Left forelimb (tissue), 1 donor: ENCODE measurements around the gene CACNA1H.
"Not testable (repeated sequence)": the region's sequence is repeated elsewhere in the genome, so short reads cannot be mapped to it uniquely, and the experiment has no call there.

ENCODE experiments used
- DNase-seq: peaks from one replicate; pipeline ENCODE4 v3.0.0-alpha.2; 2018; ENCODE audit warnings: low spot score

The CACNA1H gene

DNA sequence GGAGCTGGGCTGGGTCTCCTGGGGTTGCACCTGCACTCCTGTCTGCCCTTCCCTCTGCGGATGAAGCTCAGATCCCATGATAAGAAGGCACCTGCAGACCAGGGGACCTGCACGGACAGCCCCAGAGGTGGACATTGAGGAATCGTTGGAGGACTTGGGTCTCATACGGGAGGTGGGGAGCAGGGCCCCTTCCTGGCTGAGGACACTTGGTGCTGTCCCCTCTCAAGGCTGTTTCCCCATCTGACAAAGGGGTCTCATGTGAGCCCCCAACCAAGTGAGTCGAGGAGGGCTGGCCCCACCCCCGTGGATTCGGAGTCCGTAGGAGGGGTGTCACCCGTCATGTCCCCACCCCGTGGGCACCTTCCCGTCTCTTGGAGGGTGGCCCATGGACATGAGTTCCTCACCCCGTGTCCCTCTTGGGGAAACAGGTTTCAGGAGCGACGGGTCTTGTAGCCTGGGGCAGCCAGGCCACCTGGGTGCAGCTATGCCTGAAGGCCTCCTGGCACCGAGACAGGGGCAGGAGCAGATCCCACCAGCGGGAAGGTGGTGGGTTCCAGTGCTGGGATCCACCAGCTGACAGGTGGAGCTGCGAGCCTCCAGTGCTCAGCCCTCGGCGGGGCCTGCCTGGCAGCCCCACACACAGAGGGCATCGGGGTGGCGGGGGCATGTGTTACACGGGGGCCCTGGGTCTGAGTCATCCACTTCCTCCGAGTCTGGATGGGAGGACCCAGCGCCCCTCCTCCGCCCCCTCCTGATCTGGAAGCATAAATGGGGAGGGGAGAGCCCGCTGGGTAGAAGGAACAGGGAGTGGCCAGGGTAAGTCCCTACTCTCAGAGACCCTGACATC is 102.6 kb downstream of the CACNA1H start, which contains the start of gene TPSD1:
Gene TPSD1 (plus strand): TSS at position 794 of the 847 bp plus-strand sequence. CDS start 212 bp downstream, outside the sequence.
- not testable (repeated sequence) for DNase-seq

DNA sequence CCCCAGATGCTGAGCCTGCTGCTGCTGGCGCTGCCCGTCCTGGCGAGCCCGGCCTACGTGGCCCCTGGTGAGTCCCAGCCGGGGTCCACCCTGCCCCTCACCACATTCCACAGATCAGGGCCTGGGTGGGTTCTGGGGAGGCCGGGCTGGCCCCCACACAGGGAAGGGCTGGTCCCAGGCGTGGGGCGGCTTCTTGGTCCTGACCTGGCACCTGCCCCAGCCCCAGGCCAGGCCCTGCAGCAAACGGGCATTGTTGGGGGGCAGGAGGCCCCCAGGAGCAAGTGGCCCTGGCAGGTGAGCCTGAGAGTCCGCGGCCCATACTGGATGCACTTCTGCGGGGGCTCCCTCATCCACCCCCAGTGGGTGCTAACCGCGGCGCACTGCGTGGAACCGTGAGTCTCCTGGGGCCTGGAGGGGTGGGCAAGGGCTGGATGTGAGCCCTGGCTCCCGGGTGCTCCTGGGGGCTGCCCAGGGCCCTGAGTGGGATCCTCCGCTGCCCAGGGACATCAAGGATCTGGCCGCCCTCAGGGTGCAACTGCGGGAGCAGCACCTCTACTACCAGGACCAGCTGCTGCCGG is 103.5 kb downstream of the CACNA1H start:
- not testable (repeated sequence) for DNase-seq

DNA sequence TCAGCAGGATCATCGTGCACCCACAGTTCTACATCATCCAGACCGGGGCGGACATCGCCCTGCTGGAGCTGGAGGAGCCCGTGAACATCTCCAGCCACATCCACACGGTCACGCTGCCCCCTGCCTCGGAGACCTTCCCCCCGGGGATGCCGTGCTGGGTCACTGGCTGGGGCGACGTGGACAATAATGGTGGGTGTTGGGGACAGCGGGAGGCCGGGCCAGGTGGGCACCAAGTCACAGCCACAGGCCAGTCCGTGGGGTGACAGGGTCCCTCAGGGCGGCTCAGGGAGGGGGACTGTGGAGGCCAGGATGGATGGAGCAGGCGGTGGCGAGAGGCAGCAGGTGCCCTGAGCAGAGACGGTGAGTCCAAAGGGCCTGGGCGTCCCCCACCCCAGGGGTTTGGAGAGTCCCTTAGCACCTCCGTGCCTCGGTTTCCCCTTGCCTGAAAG is 104.0 kb downstream of the CACNA1H start:
- DNase-seq: no peak

DNA sequence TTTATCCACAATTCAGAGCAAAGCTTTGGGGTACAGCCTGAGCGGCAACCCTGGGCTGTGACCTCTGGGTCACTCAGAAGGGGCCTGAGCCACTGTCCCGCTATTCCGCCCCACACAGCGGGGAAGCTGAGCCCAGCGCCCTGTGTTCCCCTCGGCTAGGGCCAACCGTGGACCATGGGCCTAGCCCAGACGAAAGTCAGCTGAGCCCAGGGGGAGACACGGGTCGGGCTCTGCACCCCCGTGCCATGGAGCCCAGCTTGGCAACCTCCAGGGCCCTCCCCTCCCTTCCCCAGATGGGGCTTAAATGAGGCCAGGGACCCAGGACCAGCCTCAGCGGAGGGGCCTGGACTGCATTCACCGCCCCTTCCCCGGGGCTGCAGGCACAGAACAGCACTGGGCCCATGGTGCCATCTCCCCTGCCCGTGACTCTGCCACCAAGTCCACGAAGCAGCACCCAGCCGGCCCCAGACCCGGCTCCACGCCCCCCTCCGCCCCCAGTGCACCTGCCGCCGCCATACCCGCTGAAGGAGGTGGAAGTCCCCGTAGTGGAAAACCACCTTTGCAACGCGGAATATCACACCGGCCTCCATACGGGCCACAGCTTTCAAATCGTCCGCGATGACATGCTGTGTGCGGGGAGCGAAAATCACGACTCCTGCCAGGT is 104.8 kb downstream of the CACNA1H start:
- peak; percentile 55 for DNase-seq

DNA sequence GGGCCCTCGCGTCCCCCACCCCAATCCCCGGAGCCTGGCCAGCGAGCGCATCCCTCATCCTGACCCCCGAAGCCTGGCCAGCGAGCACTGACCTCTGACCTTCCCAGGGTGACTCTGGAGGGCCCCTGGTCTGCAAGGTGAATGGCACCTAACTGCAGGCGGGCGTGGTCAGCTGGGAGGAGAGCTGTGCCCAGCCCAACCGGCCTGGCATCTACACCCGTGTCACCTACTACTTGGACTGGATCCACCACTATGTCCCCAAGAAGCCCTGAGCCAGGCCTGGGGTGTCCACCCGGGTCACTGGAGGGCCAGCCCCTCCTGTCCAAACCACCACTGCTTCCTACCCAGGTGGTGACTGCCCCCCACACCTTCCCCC is 105.3 kb downstream of the CACNA1H start:
- DNase-seq: peak; percentile 65

DNA sequence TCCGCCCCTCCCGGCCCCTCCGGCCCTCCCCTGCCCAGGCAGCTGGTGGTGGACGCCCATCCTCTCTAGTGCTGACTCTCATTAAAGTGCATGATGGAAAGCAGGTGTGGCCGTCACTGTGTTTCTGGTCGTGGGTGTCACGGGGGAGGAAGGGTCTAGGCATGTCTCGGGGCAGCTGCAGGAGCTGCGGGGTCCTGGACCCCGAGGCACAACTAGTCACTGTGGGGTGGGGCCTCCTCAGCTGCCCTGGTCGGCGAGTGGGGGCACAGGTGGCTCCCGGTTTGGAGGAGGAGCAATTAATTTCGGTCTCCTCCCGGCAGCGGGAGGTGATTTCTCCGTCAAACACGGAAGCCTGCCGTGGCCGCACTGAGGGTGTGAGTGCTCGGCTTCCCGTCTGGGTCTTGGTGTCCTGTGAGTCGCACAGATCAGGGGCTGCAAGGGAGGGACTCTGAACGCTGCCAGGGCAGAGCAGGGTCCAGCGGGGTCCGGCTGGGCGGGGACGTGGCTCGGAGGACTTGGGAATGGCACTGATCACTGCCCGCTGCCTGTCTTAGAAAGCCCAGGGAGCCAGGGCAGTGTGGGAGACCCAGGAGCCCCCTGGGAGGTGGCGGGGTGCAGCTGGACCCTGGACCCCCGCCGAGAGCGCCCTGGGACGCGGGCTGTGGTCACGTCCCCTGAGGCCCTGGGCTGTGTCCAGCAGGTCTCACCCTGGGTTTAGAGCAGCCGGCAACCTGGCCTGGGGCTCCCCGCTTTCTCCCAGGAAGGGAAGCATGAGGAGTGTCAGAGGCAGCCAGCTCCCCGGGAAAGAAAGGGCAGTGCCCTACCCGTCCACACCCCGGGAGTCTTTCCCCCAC is 106.2 kb downstream of the CACNA1H start:
- DNase-seq: no peak

DNA sequence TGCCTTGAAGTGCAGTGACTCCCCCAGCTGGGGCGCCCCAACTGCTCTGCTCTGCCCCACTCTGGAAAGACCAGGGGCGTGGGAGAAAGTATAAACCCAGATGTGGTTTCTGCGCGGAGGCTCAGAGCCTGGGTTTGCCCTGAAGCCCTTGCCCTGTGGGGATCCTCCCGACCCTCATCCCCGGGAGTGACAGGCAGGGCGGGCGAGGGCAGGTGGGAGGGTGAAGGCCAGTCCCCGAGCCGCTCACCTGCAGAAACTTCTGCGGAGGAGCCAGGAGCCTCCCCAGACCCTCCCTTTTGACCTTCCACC is 106.8 kb downstream of the CACNA1H start:
- no peak for DNase-seq

DNA sequence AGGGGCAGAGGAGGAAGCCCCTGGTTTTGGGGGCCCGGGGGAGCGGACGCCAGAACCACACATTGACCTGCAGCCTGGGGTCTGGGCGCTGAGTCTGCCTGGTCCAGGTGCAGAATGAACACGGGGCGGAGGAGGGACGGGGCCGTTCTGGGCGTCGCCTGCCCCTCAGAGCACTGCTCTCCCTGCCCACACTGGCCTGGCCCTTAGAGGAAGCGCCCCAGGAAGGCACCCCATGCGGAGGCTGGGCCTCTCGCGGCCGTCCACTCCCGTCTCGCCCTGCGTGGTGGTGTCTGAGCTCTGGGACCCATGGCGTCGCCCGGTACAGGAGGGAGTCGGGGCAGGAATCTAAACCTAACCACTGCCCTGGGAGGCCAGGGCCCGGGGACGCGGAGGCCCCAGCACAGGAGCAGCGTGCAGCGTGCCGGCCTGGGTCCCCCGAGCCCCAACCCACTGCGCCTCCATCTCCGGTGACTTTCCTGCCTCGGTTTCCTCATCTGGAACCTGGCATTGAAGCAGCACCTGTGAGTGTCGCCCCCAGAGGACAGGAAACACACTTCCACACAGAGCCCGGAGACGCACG is 107.3 kb downstream of the CACNA1H start:
- DNase-seq: peak; percentile 60

DNA sequence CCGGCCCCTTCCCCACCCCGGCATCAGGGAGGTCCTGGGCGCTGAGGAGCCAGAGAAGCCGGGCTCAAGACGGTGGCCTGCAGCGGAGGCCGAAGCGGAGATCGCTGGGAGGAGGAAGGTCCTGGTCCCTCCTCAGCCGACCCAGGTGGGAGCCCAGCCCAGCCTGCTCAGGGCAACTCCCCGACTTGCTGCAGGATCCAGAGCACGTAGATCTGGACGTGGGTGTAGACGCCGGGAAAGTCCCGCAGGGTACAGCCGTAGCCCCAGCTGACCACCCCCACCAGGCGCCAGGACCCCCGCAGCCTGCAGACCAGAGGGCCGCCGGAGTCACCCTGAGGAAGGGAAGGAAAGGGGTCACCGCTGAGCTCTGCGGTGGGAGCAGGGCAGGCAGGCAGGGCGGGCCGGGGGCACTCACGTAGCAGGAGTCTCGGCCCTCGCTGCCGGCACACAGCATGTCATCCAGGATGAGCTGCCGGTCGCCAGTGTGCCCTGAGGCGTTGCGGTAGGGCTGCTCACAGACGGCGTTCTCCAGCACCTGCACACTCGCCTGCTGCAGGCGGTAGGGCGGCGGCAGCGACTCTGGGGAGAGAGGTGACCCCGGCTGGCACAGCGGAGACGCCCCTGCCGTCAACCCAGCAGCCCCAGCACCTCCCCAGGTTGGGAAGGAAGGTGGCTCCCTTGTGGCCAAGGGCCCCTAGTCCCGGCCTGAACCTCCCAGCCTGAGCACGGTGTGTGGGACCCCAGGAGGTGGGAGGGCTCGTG is 108.4 kb downstream of the CACNA1H start:
- peak; percentile 60 for DNase-seq

DNA sequence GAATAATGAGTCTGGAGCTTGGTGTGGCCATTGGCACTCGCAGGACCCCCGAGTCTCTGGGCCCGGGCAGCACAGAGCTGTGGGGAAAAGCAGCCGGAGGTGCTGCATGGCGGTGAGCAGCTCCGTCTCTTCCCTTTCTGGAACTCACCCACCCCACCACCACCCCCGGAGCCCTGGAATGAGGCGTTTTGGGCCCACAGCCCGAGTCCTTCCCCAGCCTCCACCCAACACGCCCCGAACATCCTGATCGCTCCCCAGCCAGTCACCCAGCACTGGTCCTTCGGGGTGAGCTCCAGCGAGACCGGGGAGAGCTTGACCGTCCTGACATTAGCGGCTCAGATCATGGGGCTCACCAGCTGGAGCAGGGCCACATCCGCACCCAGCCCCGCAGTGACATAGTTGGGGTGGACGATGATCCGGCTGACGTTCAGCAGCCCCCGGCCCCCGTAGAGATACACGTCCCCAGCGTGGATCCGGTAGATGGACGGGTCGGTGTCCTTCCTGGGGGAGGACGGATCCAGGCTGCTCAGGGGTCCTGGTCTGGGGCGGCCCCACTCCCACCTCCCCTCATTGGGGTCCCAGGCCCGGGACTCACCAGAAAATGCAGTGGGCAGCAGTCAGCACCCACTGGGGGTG is 109.4 kb downstream of the CACNA1H start:
- no peak for DNase-seq

DNA sequence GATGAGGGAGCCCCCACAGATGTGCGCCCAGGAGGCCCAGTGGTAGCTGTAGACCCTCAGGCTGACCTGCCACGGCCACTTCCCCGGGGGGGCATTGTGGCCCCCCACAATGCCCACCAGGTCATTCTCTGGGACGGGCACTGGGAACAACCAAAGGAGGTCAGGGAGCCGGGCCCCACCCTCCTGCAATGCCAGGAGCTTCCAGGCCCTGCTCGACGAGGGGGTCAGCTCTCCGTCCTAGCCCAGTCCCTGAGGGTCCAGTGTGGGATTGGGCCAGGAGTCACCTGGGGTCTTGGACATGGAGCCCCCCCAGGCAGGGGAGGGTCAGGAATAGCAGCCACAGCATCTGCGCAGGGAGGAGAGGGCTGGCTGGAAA is 109.9 kb downstream of the CACNA1H start:
- DNase-seq: no peak

DNA sequence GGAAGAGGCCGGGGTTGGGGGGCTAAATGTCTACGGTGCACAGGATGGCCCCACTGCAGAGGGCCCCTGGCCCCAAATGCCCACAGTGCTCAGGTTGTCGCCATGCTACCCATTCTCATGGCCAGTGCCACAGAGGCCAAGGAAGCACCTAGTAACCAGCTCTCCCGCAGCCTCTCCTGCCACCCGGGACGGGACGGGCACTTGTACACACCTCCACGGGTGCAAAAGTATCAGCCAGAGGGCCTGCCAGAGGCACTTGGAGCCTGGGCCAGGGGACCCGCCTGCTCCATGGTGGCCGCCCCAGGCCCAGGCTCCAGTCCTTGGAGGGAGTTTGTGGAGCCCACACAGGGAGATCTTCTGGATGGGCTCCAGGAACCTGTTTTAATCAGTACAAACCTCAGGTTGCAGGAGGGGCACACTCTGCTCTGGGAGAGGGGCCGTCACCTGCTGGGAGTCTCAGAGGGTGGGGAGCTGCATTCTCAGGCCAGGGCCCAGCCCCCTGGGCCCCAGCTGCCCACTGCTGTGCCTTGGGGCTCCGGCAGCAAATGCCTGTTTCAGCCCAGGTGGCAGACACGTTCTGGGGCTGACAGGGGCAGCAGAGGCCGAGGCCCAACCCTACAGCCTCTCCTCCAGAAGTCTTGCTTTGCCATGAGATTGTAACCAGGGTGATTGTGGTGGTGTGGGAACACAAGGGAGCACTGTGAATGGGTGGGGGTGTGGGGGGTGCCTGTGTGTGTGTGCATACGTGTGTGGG is 110.9 kb downstream of the CACNA1H start:
- no peak for DNase-seq

DNA sequence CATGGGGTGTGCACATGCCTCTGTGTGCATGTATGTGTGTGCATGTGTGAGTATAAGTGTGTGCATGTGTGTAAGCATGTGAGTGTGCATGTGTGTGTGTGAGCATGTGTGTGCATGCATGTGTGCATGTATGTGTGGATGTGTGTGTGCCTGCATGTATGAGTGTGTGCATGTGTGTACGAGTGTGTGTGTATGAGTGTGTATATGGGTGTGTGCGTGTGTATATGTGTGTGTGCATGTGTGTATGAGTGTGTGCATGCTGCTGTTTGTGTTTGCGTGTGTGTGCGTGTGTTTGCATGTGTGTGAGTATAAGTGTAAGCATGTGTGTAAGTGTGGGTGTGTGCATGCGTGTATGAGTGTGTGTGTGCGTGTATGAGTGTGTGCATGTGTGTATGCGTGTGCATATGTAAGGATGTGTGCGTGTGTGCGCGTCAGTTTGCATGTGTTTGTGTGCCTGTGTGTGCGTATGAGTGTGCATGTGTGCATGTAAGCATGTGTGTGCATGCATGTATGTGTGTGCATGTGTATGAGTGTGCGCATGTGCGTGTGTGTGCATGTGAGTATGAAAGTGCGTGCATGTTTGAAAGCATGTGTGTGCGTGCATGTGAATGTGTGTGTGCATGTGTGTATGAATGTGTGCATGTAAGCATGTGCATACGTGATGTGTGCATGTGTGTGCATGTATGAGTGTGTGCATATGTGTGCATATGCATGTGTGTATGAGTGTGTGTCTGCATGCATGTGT is 111.6 kb downstream of the CACNA1H start:
- DNase-seq: no peak

DNA sequence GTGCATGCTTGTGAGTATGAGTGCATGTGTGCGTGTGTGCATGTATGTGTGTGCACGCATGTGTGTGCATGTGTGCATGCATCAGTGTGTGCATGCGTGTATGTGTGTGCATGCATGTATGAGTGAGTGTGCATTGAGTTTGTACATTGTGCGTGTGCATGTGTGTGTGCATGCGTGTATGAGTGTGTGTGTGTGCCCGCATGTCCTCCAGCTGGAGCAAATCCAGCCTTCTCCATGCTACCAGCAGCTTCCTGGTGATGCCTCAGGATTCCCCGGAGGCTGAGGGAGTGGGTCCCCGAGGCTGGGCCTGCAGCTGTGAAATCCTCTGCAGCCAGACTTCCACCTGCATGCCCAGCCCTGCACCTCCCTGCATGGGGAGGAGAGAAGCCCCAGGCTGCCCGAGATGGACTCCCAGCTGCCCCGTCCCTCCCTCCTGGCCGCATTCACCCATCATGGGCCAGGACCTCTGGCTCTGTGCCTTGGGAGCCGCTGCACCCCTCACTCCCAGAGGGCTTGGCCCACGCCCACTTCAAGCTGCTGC is 112.3 kb downstream of the CACNA1H start:
- no peak for DNase-seq

DNA sequence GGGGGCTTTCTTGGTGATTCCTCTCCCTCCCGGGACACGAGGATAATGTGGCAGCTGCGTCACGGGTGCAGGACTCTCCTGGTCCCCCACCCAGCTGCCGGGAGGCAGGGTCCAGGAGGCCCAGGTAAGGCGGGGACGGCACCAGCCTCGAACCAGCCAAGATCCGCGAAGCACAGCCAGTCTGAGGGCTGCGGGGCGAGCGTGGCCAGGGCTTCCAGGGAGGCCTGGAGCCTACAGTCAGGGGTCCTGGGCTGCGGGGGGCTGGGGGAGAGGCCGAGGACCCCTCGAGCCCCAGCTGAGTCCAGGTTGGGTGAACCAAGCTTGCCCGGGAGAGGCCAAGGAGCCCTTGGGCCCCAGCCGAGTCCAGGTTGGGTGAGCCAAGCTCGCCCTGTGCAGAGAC is 112.9 kb downstream of the CACNA1H start:
- no peak for DNase-seq

DNA sequence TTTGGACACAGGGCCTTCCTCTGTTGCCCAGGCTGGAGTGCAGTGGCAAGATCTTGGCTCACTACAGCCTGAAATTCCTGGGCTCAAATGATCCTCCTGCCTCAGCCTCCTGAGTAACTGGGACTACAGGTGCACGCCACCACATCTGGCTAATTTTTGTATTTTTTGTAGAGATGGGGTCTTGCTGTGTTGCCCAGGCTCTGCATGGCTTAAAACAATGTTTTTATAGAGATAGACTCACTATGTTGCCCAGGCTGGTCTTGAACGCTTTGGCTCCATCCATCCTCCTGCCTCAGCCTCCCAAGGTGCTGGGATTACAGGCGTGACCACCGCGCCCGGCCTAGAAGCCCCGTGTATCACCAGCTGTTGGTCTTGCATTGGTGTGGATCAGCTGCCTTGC is 116.5 kb downstream of the CACNA1H start:
- not testable (repeated sequence) for DNase-seq

DNA sequence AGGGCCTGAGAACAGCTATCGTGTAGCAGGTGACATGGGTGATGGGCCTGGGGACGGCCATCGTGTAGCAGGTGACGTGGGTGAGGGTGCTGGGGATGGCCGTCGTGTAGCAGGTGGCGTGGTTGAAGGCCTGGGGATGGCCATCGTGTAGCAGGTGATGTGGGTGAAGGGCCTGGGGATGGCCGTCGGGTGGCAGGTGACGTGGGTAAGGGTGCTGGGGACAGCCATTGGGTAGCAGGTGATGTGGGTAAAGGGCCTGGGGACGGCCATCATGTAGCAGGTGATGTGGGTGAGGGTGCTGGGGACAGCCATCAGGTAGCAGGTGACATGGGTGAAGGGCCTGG is 118.4 kb downstream of the CACNA1H start:
- DNase-seq: peak; percentile 62
